Body of pancreas (tissue), 4 donors: ENCODE results near the gene RPL3.

Source experiments
- POLR2A ChIP-seq, 3 donors: fragments of 450-650 bp; IDR thresholded peaks; one replicate each; pipeline ENCODE4 v1.6.1; 2016; ENCODE audit warnings: antibody characterized with exemption in 3 of 3, mild to moderate bottlenecking in 2 of 3
- TF ChIP-seq, protein P1 (sequence below), 7 experiments: fragments of 450-650 bp in 4 of 7; fragments of 200-600 bp in 3 of 7; sonication (generic) in 3 of 7; IDR thresholded peaks; one replicate each; pipeline ENCODE4 v1.5.1; 2016 to 2019; ENCODE audit warnings: antibody characterized with exemption in 7 of 7

DNA sequence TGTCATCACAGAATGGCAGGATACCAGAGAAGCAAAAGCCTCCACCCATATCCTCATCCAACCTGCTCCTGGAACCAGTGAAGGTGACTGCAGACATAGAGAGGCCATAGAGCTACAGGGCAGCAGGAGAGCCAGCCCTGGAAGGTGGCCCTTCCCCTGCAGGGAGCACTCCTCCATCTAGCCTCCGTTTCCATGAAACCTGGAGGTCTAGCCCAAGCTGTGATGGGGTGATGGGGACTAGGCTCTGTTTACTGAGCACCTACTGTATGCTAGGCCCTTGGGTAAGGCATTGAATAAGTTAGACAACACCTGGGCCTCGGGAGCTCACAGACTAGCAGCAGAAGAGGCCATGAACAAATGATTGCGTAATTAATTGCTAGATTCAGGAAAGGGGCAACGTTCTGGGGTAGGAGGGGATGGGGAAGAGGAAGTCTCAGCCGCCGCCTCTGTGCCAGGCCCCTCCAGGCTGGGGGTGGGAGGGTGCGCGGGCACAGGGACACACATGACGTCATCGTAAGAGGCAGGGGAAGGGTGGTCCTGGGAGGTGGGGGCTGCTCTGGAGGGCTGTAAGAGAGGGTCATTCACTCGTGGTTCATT lies 29.6 kb upstream of the RPL3 start:
- TF ChIP-seq, protein P1, sequence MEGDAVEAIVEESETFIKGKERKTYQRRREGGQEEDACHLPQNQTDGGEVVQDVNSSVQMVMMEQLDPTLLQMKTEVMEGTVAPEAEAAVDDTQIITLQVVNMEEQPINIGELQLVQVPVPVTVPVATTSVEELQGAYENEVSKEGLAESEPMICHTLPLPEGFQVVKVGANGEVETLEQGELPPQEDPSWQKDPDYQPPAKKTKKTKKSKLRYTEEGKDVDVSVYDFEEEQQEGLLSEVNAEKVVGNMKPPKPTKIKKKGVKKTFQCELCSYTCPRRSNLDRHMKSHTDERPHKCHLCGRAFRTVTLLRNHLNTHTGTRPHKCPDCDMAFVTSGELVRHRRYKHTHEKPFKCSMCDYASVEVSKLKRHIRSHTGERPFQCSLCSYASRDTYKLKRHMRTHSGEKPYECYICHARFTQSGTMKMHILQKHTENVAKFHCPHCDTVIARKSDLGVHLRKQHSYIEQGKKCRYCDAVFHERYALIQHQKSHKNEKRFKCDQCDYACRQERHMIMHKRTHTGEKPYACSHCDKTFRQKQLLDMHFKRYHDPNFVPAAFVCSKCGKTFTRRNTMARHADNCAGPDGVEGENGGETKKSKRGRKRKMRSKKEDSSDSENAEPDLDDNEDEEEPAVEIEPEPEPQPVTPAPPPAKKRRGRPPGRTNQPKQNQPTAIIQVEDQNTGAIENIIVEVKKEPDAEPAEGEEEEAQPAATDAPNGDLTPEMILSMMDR (IDR thresholded peaks at IDR 0.05): no peak
- no peak for TF ChIP-seq POLR2A (IDR thresholded peaks at IDR 0.05)
